ENCODE measurements around the gene FEV. TPM values are rescaled to one million over a fixed set of nuclear protein-coding genes. Genes with fewer than 3 reads are reported as not detected.

FEV gene
- total RNA-seq, 6 donors from 2014 or later = not detected

DNA sequence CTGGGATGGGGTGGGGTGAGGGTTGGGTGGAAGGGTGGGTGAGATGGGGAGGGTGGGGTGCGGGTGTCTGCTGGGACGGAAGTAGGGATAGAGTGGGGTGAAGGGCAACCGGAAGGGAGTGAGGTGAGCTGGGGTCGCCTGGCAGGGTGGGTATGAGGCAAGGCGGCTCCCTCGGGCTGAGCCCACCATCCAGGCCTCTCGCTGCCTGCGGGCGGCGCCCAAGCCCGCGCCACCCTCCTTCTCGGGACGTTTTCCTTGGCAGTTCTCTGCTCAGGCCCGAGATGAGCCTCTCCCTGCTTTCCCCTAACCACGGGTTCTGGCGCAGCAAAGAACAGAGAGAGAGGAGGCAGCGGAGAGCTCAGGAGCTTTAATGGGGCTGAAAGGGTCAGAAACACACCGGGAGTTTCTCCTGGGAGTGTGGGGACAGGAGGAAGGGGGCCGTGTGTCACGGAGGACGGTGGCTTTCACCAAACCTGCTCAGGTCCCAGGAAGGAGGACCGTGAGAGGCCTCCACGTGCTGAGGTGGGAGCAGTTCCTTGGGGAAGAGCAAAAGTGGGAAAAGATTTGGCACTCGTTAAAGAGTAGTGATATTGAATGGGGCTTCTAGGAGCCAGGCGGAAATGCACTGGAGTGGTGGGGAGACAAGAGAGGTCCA, 4.1 kb downstream of the FEV start:
- Histone ChIP-seq H3K4me1 (peaks cover 41 to 53% (median 46%) of the 10 kb centered on the region in 4 donors), H3K4me3 (peak overlapping the region in 1 of 4 donors; percentile 9), H3K9me3 (no peaks in the 10 kb centered on the region), H3K27me3 (peaks cover 3 to 70% (median 49%) of the 10 kb centered on the region in 4 donors), H3K36me3 (no peaks in the 10 kb centered on the region), H3K27ac (no peak overlapping the region)
- DNase-seq (peak in 1 of 2 donors; percentile 75), ATAC-seq (ENCODE audit: low FRiP score in 2 of 2) (no peak)
- WGBS, 2 donors = 4 to 6% methylated on average over 24 to 25 of the region's 26 CpGs
- TF ChIP-seq POLR2AphosphoS5 (IDR thresholded peaks at IDR 0.05) (no peak), EP300 (IDR thresholded peaks at IDR 0.05) (no peak), POLR2A (IDR thresholded peaks at IDR 0.05) (no peak)
- TF ChIP-seq, protein P1, sequence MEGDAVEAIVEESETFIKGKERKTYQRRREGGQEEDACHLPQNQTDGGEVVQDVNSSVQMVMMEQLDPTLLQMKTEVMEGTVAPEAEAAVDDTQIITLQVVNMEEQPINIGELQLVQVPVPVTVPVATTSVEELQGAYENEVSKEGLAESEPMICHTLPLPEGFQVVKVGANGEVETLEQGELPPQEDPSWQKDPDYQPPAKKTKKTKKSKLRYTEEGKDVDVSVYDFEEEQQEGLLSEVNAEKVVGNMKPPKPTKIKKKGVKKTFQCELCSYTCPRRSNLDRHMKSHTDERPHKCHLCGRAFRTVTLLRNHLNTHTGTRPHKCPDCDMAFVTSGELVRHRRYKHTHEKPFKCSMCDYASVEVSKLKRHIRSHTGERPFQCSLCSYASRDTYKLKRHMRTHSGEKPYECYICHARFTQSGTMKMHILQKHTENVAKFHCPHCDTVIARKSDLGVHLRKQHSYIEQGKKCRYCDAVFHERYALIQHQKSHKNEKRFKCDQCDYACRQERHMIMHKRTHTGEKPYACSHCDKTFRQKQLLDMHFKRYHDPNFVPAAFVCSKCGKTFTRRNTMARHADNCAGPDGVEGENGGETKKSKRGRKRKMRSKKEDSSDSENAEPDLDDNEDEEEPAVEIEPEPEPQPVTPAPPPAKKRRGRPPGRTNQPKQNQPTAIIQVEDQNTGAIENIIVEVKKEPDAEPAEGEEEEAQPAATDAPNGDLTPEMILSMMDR (IDR thresholded peaks at IDR 0.05) = no peak

DNA sequence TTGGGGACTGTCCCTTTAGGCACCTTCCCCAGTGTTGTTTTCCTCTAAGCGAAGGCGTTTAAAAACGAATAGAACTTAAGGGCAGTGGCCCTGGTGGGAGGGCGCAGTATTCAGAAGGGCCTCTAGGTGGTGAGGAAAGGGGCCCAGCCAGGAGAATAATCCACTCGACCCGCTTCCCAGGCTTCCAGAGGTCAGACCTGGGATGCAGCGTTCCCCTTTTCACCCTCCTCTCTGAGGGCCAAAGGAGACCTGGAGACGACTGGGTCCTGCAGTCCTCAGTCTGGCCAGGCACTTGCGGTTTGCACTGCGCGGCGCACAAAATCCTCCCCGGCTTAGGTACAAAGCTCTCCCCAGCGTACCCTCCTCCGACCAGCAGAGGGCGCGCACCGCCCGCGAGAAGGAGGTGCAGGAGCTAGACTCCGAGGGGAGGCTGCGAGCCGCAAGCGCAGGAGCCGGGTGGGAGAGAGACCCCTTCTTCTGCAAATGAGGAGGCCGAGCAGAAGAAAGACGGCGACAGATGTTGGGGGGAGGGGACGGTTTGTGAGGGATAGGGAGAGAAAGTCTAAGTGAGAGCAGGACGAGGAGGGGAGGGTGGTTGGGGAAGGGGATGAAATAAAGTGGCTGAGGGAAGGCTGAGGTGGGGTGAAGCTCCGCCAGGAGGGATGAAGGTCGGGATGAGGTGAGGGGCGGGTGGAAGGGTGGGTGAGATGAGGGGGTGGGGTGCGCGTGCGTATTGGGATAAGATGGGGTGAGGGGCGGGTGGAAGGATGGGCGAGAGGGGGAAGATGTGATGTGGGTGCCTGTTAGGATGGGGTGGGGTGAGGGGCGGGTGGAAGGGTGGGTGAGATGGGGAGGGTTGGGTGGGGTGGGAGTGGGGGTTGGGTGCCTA, 4.9 kb downstream of the FEV start:
- ATAC-seq (ENCODE audit: low FRiP score in 2 of 2) (peak; percentile 88 to 91), DNase-seq (peak; percentile 76 to 95)
- WGBS, 2 donors = 2% methylated on average over 29 to 32 of the region's 39 CpGs
- no peaks in the 10 kb centered on the region for H3K36me3 ChIP-seq
- no peak overlapping the region for H3K27ac ChIP-seq
- H3K4me1 ChIP-seq = peaks cover 35 to 47% (median 40%) of the 10 kb centered on the region in 4 donors
- peaks cover 3 to 62% (median 41%) of the 10 kb centered on the region in 4 donors for H3K27me3 ChIP-seq
- H3K9me3 ChIP-seq = no peaks in the 10 kb centered on the region
- peak overlapping the region in 2 of 4 donors; percentile 13 to 17 for H3K4me3 ChIP-seq
- no peak for TF ChIP-seq POLR2AphosphoS5 (IDR thresholded peaks at IDR 0.05)
- TF ChIP-seq, protein P1 (IDR thresholded peaks at IDR 0.05) = peak; percentile 79 to 93 (median 88)
- TF ChIP-seq POLR2A (IDR thresholded peaks at IDR 0.05) = no peak

DNA sequence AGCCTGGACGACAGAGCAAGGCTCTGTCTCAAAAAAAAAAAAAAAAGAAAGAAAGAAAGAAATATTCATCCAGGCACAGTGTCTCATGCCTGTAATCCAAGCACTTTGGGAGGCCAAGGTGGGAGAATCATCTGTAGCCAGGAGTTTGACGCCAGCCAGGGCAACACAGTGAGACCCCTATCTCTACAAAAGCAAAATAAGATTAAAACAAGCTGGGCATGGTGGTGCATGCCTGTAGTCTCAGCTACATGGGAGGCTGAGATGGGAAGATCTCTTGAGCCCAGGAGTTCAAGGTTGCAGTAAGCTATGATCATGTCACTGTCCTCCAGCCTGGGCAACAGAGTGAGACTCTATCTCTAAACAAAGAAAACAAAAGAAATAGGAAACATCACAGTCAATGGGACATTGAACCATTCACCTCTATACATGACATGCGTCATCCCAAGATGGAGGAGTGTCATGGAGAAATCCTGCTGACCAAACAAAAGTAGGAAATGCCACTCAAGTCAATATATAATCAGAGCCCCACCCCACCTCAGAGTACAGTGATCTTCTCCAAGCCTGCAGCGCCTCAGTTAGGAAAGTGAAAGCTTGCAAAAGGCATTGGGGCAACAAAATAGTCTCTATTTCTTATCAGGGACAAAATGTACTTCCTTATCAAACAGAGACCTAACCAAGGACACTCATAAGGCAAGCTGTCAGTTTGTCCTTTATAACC, 9.8 kb downstream of the FEV start:
- no peak for ATAC-seq (ENCODE audit: low FRiP score in 2 of 2)
- Histone ChIP-seq H3K27me3 (peaks cover 0 to 16% (median 2%) of the 10 kb centered on the region in 4 donors), H3K9me3 (no peaks in the 10 kb centered on the region), H3K36me3 (no peaks in the 10 kb centered on the region), H3K4me1 (peaks cover 5 to 6% (median 6%) of the 10 kb centered on the region in 4 donors), H3K4me3 (no peak overlapping the region), H3K27ac (no peak overlapping the region)
- no peak for DNase-seq
- WGBS, 2 donors = 68% methylated on average over 4 of the region's 4 CpGs
- TF ChIP-seq EP300 (IDR thresholded peaks at IDR 0.05) = no peak
- no peak for TF ChIP-seq POLR2AphosphoS5 (IDR thresholded peaks at IDR 0.05)
- TF ChIP-seq POLR2A (IDR thresholded peaks at IDR 0.05) = no peak
- TF ChIP-seq, protein P1 (IDR thresholded peaks at IDR 0.05) = no peak

DNA sequence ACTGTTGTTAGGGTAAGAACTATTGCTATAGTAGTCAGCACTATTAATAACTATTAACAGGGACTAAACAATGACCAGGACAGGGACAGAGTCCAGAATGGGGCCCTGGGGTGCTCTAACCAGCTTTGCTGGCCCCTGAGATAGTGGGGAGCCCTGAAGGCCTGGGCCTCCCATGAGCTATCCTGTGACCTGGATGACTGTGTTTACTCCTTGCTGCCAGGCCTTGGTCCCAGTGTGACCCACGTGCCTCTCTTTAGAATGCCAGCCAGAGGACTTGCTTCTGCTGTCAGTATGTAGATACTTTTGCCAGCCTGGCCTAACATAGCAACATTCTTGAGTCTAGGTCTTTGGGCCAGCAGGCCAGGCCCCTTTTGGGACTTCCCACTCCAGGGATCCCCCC, 14.1 kb downstream of the FEV start:
- H3K36me3 ChIP-seq = no peaks in the 10 kb centered on the region
- 20 to 22% methylated on average over 1 of the region's 1 CpG for WGBS, 2 donors
- H3K27ac ChIP-seq = no peak overlapping the region
- no peaks in the 10 kb centered on the region for H3K27me3 ChIP-seq
- H3K4me1 ChIP-seq = no peaks in the 10 kb centered on the region
- no peaks in the 10 kb centered on the region for H3K9me3 ChIP-seq
- DNase-seq (no peak), ATAC-seq (ENCODE audit: low FRiP score in 2 of 2) (no peak)
- no peak overlapping the region for H3K4me3 ChIP-seq
- TF ChIP-seq POLR2A (IDR thresholded peaks at IDR 0.05) (no peak), POLR2AphosphoS5 (IDR thresholded peaks at IDR 0.05) (no peak), EP300 (IDR thresholded peaks at IDR 0.05) (no peak)
- TF ChIP-seq, protein P1 (IDR thresholded peaks at IDR 0.05) = no peak
